ENCODE measurements around the gene RANGRF.

RANGRF gene

DNA sequence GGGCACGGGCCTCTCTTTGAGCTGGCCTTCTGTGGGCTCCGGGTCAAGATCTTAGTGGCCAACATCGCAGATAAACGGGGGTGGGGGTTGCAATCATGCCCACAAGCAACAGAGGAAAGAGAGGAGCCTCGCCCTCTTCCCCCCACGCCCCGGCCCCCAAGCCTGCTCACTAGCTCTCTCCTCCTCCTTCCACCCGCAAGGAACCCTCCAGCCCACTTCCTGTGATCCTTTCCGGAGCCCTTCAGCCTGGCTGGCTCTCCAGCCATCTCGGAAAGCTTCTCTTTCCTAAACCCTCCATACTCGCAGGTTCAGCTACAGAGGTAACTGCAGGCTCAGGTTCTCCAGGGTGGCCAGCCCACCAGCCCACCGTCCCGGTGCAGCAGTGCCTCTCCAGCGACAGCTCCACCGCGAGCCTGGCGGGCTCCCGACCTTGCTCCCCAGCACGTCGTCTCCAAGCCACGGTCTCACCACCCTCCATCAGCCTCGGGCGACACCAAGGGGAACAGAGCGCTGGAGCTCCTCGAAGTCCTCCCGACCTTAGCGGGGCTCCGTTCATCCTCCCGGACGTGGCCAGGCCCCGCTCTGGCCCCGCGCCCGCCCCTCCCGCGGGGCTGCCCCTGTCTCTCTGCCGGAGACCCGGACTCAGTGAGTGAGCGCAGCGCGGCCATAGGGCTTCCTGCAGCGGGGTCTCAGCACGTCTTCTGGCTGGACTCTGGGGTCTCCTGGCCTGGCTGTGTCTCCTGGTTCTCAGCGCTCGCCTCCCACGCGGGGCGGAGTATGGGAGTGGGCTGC is 38.2 kb downstream of the RANGRF start:
- Histone ChIP-seq H3K27ac (no peak overlapping the region), H3K36me3 (ENCODE audit: insufficient read depth, low read length) (no peaks in the 10 kb centered on the region), H3K9me3 (ENCODE audit: low read depth, low read length) (no peaks in the 10 kb centered on the region), H3K4me3 (no peak overlapping the region), H3K9ac (ENCODE audit: insufficient read length) (no peak overlapping the region)
- no peak for DNase-seq (ENCODE audit: low read depth, low spot score)
- TF ChIP-seq FOXP2 (optimal IDR thresholded peaks at IDR 0.05; ENCODE audit: control extremely low read depth, extremely low read length, insufficient read depth) (no peak), EZH2 (IDR thresholded peaks at IDR 0.05) (no peak), POLR2AphosphoS5 (IDR thresholded peaks at IDR 0.05; ENCODE audit: borderline replicate concordance, low read depth, low read length) (no peak)

DNA sequence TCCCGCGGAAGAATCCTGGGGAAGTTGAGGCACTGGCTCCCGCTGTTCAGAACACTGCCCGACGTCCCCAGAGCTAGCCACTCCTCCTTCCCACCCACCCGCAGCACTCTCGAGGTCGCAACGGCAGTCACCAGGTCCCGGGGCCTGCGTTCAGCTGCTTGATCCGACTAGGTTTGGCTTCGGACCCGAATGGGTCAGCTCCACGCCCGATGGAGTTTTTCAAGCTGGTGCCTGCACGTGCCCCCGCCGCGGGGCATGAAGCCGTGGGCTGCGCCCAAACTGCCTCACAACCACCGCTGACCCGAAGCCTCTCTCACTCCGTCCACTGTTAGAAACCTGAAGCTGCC is 38.8 kb downstream of the RANGRF start:
- H3K4me3 ChIP-seq, result no peak overlapping the region
- H3K36me3 ChIP-seq (ENCODE audit: insufficient read depth, low read length), result no peaks in the 10 kb centered on the region
- H3K27ac ChIP-seq, result no peak overlapping the region
- no peaks in the 10 kb centered on the region for H3K9me3 ChIP-seq (ENCODE audit: low read depth, low read length)
- no peak overlapping the region for H3K9ac ChIP-seq (ENCODE audit: insufficient read length)
- TF ChIP-seq POLR2AphosphoS5 (IDR thresholded peaks at IDR 0.05; ENCODE audit: borderline replicate concordance, low read depth, low read length) (no peak), FOXP2 (optimal IDR thresholded peaks at IDR 0.05; ENCODE audit: control extremely low read depth, extremely low read length, insufficient read depth) (no peak), EZH2 (IDR thresholded peaks at IDR 0.05) (no peak)
- no peak for DNase-seq (ENCODE audit: low read depth, low spot score)

DNA sequence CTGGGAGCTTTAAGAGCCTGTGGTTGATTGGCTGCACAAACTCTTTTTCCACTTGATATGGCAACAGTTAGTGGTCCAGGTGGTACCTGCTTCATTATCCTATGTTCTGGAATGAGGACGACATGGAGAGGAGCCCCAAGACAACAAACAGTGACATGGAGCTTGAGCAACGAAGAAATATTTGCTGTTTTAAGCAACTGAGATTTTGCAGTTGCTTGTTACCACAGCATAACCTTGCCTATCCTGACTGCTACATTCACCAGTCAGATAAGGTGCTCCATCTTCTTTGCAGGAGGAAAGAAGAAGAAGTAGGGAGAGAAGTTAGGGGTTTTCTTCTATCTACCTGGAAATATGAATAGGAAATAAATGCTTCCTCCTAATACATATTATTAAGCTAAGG is 43.7 kb downstream of the RANGRF start:
- no peaks in the 10 kb centered on the region for H3K36me3 ChIP-seq (ENCODE audit: insufficient read depth, low read length)
- H3K4me3 ChIP-seq, result no peak overlapping the region
- DNase-seq (ENCODE audit: low read depth, low spot score), result no peak
- TF ChIP-seq FOXP2 (optimal IDR thresholded peaks at IDR 0.05; ENCODE audit: control extremely low read depth, extremely low read length, insufficient read depth) (no peak), EZH2 (IDR thresholded peaks at IDR 0.05) (no peak), POLR2AphosphoS5 (IDR thresholded peaks at IDR 0.05; ENCODE audit: borderline replicate concordance, low read depth, low read length) (no peak)
- no peaks in the 10 kb centered on the region for H3K9me3 ChIP-seq (ENCODE audit: low read depth, low read length)
- H3K27ac ChIP-seq, result no peak overlapping the region
- no peak overlapping the region for H3K9ac ChIP-seq (ENCODE audit: insufficient read length)

DNA sequence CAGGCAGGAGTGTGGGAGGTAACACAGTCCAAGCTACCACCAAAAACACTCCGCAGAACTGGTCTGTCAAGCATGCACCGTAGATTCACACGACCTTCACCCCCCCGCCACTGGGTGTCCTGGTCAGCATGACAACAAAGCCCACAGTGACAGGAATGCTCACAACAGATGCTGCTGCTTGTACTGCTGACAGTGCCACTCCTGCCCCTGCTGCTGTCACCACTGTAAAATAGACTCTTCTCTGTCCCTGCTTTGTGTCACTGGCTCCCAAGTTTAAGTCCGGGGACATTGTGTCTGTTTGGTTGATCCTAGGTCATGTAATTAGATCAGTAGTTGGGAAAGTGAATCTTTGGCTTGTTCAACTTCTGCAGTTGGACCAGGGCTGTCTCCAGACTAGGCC is 44.2 kb downstream of the RANGRF start:
- Histone ChIP-seq H3K9ac (ENCODE audit: insufficient read length) (no peak overlapping the region), H3K27ac (no peak overlapping the region), H3K9me3 (ENCODE audit: low read depth, low read length) (no peaks in the 10 kb centered on the region), H3K36me3 (ENCODE audit: insufficient read depth, low read length) (no peaks in the 10 kb centered on the region), H3K4me3 (no peak overlapping the region)
- no peak for TF ChIP-seq POLR2AphosphoS5 (IDR thresholded peaks at IDR 0.05; ENCODE audit: borderline replicate concordance, low read depth, low read length)
- no peak for TF ChIP-seq EZH2 (IDR thresholded peaks at IDR 0.05)
- no peak for TF ChIP-seq FOXP2 (optimal IDR thresholded peaks at IDR 0.05; ENCODE audit: control extremely low read depth, extremely low read length, insufficient read depth)
- DNase-seq (ENCODE audit: low read depth, low spot score), result no peak

DNA sequence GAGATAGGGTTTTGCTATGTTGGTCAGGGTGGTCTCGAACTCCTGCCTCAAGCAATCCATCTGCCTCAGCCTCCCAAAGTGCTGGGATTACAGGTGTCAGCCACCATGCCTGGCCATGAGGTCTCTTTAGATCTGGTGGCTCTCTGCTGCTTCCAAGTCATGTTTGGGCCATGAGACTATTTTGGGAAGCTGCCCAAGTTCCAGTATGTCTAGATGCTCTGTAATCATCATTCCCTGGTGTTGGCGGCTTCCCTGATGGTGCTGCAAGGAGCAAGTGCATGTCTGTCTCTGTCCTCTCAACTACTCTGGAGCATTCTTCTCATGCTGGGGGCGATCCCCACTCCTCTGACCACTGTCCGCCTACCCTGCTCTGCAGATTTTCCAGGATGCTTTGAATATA is 44.8 kb downstream of the RANGRF start:
- H3K27ac ChIP-seq, result no peak overlapping the region
- no peak overlapping the region for H3K4me3 ChIP-seq
- TF ChIP-seq EZH2 (IDR thresholded peaks at IDR 0.05) (no peak), POLR2AphosphoS5 (IDR thresholded peaks at IDR 0.05; ENCODE audit: borderline replicate concordance, low read depth, low read length) (no peak), FOXP2 (optimal IDR thresholded peaks at IDR 0.05; ENCODE audit: control extremely low read depth, extremely low read length, insufficient read depth) (no peak)
- H3K36me3 ChIP-seq (ENCODE audit: insufficient read depth, low read length), result no peaks in the 10 kb centered on the region
- no peak for DNase-seq (ENCODE audit: low read depth, low spot score)
- no peak overlapping the region for H3K9ac ChIP-seq (ENCODE audit: insufficient read length)
- H3K9me3 ChIP-seq (ENCODE audit: low read depth, low read length), result no peaks in the 10 kb centered on the region

DNA sequence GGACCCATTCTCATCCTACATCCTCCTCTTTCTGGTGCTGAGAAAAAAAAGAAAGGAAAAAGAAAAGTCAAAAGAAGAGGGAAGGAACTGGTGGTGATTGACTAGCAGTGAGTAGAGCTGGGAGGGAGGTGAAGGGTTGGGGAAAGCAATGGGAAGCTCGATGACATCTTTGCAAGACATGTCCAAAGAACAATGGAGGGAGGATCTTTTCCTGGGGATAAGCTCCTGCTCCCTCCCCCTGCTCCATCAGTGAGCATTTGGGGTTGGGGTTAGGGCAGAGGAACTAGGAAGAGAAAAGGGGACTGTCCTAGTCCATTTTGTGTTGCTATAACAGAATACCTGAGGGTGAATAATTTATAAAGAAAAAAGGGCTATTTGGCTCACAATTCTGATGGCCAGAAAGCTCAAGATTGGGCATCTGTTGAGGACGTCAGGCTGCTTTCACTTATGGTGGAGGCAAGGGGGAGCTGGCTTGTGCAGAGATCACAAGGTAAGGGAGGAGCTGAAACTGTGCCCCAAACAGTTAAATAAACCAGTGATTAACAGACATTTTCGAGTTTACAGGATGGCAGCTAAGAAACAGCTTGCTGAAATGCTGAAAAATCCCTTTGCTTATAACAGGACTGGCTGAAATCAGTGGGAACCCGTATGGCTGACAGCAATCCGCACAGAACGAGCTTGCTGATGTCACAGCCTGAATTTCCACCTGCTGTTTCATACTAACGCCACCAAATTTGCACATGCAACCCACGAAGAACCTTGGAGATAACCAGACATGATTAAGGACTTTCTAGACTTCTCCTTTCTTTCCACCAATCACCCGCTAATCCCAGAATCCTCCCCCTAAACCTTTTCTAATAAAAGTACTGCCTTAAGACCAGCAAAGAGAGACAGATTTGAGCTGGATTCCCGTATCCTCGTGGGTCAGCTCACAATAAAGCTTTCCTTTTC is 49.6 kb downstream of the RANGRF start:
- Histone ChIP-seq H3K4me3 (no peak overlapping the region), H3K9ac (ENCODE audit: insufficient read length) (no peak overlapping the region), H3K36me3 (ENCODE audit: insufficient read depth, low read length) (no peaks in the 10 kb centered on the region), H3K27ac (no peak overlapping the region), H3K9me3 (ENCODE audit: low read depth, low read length) (no peaks in the 10 kb centered on the region)
- TF ChIP-seq POLR2AphosphoS5 (IDR thresholded peaks at IDR 0.05; ENCODE audit: borderline replicate concordance, low read depth, low read length) (no peak), FOXP2 (optimal IDR thresholded peaks at IDR 0.05; ENCODE audit: control extremely low read depth, extremely low read length, insufficient read depth) (no peak), EZH2 (IDR thresholded peaks at IDR 0.05) (no peak)
- no peak for DNase-seq (ENCODE audit: low read depth, low spot score)

DNA sequence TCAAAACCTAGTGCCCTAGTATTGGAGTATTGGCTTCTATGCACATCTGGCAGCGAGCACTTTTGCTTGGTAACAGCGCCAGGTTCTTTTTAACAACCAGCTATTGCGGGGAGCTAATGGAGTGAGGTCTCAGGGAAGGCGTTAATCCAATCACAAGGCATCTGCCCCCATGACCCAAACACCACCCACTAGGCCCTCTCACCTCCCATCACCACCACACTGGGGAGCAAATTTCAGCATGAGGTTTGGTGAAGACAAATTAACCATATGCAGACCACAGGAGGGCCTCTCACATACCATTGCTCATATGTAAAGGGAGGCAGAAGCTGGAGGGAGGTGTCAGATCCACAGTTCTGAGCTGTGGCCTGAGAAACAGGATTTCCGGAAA is 50.3 kb downstream of the RANGRF start:
- no peaks in the 10 kb centered on the region for H3K9me3 ChIP-seq (ENCODE audit: low read depth, low read length)
- no peak overlapping the region for H3K27ac ChIP-seq
- DNase-seq (ENCODE audit: low read depth, low spot score), result no peak
- H3K36me3 ChIP-seq (ENCODE audit: insufficient read depth, low read length), result no peaks in the 10 kb centered on the region
- TF ChIP-seq POLR2AphosphoS5 (IDR thresholded peaks at IDR 0.05; ENCODE audit: borderline replicate concordance, low read depth, low read length) (no peak), FOXP2 (optimal IDR thresholded peaks at IDR 0.05; ENCODE audit: control extremely low read depth, extremely low read length, insufficient read depth) (no peak), EZH2 (IDR thresholded peaks at IDR 0.05) (no peak)
- no peak overlapping the region for H3K9ac ChIP-seq (ENCODE audit: insufficient read length)
- H3K4me3 ChIP-seq, result no peak overlapping the region

DNA sequence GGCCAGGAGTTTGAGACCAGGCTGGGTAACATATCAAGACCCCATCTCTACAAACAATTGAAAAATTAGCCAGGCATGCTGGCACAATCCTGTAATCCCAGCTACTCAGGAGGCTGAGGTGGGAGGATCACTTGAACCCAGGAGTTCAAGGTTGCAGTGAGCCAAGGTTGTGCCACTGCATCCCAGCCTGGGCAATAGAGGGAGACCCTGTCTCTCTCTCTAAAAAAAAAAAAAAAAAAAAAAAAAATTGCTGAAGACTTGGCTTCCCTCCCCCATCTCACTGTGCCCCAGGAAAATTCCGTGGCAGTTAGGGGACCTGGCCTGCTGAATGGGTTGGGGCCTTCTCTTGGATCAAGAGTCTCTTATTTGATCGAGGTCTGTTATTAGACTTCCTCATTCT is 51.1 kb downstream of the RANGRF start, which contains the start of gene ODF4:
Gene ODF4, plus strand, starts transcription at position 301 of the 400 bp plus-strand sequence. CDS start 212 bp downstream, outside the sequence.
- Histone ChIP-seq H3K36me3 (ENCODE audit: insufficient read depth, low read length) (no peaks in the 10 kb centered on the region), H3K9me3 (ENCODE audit: low read depth, low read length) (no peaks in the 10 kb centered on the region), H3K9ac (ENCODE audit: insufficient read length) (no peak within 1 kb of the TSS), H3K27ac (no peak within 1 kb of the TSS), H3K4me3 (no peak within 1 kb of the TSS)
- no peak for DNase-seq (ENCODE audit: low read depth, low spot score)
- TF ChIP-seq FOXP2 (optimal IDR thresholded peaks at IDR 0.05; ENCODE audit: control extremely low read depth, extremely low read length, insufficient read depth) (no peak), POLR2AphosphoS5 (IDR thresholded peaks at IDR 0.05; ENCODE audit: borderline replicate concordance, low read depth, low read length) (no peak), EZH2 (IDR thresholded peaks at IDR 0.05) (no peak)

All from SK-N-MC (cell line).